Measurements from ENCODE around the gene HOXD1.
A peak's percentile ranks its signal among the peaks of the same experiment; 100 is the strongest.

Gene HOXD1

GRCh38 chr2:176154576-176155252 lies 33.8 kb upstream of the HOXD1 start:
- no peak for DNase-seq

- no peak for DNase-seq
Measured at GRCh38 chr2:176155356-176156044, 33.0 kb upstream of the HOXD1 start.

- no peak for DNase-seq
Measured at GRCh38 chr2:176156301-176156806, 32.1 kb upstream of the HOXD1 start.

GRCh38 chr2:176156807-176157498 lies 31.5 kb upstream of the HOXD1 start, which contains the start of gene HOXD3:
TSS of gene HOXD3 (plus strand) at chr2:176157307. CDS start at chr2:176169115, 11,808 bp downstream.
- DNase-seq = no peak

- DNase-seq = peak; percentile 39
Measured at GRCh38 chr2:176157499-176158185, 30.8 kb upstream of the HOXD1 start.

GRCh38 chr2:176158186-176158591 lies 30.3 kb upstream of the HOXD1 start:
- no peak for DNase-seq

- DNase-seq = no peak
Measured at GRCh38 chr2:176158855-176159662, 29.4 kb upstream of the HOXD1 start.

DNA sequence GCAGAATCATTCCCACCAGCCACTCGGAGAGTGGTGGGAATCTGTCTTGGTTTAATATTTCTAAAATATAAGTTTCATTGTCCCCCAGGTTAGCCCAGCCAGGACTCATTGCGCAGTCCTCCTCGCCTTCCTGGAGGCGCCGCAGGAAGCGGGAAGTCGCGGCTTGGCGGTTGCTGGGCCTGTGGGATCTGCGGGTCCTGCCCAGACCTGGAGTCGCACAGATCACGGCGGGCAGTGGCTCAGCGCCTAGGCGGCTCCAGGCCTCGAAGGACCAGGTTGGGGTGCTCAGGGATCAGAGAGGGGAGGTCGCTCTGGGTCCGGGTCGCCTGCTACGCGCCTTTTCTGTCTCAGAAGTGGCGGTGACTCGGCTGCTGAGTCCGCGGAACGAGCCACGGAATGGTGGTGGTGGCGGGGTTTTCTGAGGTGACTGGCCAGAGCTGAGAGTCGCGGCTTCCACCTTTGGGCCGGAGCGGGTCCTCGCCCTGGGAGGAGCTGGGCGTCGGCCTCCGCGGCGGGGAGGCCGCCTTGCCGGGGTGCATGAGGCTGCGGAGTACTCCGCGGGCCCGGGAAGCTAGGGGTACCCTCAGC lies 28.7 kb upstream of the HOXD1 start:
- DNase-seq = no peak

GRCh38 chr2:176160251-176160985 lies 28.1 kb upstream of the HOXD1 start:
- no peak for DNase-seq

- DNase-seq = no peak
Measured at GRCh38 chr2:176160986-176161824, 27.3 kb upstream of the HOXD1 start.

- DNase-seq = no peak
Measured at GRCh38 chr2:176161825-176162626, 26.4 kb upstream of the HOXD1 start.

DNA sequence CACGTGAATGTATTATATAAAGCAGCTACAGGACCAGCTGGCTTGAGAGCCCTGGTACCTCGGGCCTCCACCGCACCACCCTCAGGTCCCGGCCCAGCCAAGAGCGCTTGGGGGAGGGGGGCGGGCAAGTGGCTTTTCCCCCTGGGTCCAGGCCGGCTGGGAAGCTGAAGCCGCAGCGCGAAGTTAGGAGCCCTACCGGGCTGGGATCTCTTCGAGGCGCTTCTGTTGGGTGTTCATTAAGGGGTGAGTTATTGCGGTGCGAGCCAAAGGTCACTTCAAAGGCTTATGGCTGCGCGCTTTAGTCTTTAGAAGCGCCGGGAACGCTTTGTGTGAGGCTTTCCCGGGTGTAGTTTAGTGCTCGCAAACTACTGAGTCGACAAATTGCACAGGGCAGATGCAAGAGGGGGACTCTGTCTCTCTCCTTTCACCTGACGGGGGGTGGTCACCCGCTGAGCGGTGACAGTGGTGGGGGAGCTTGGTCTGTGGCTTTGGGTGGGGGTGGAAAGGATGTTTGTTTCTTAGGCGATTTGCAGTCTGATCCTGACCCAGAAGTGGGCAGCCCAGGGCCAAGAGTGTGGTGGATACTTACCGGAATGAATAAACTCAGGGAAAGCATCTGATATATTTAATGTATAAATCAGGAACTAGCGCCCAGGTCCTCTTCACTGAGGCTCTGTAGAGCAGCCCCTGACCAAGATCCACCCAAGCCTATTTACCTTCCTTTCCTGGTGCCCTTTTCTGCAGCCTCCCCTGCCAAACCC lies 25.4 kb upstream of the HOXD1 start:
- no peak for DNase-seq

GRCh38 chr2:176163672-176164056 lies 24.8 kb upstream of the HOXD1 start:
- DNase-seq = no peak

- no peak for DNase-seq
Measured at GRCh38 chr2:176164201-176164600, 24.3 kb upstream of the HOXD1 start.

DNA sequence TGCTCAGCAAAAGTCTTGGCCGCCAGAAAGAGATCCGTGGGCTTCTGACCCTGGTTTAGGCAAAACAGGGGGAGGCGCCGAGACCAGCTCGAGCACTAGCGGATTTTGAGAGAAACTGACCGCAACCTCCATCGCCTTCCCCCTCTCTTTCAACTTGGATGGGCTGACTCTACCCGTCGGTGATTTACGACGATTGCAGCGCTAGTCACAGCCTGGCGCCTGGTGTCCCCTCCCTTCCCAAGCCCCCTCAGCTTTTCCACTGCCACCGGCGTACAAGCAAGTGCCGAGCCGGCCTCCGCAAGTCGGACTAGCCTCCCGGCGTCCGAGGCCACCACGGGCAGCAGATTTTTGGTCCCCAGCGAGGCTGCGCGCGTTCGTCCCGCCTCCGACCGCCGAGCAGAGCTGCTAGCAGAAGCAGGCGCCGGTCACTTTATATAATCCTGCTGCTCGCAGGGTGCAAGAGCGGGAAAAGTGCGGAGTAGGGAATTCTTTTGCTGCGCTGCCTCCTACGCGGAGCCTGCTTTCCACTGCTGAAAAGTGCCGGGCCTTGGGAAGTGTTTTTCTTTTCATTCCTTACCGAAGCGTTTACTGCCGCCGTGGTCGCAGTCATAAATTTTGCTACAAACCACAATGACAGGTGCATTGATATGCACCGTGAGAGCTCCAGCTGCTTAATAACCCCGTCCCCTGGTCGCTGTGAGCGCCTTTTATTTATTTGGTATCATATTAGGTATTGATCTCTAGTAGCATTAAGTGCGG lies 23.7 kb upstream of the HOXD1 start:
- DNase-seq = no peak

GRCh38 chr2:176165370-176166050 lies 23.0 kb upstream of the HOXD1 start:
- DNase-seq = no peak

- no peak for DNase-seq
Measured at GRCh38 chr2:176166272-176166671, 22.2 kb upstream of the HOXD1 start.
